Measurements from ENCODE around the gene UBE3D.

UBE3D gene

GRCh38 chr6:82904860-82905259 lies 160.8 kb downstream of the UBE3D start:
- Histone ChIP-seq H3K4me3 (ENCODE audit: insufficient read depth, low read length, poor library complexity, severe bottlenecking) (no peak overlapping the region), H3K36me3 (ENCODE audit: low read length) (no peaks in the 10 kb centered on the region), H2AFZ (ENCODE audit: low read depth, low read length, severe bottlenecking) (no peak overlapping the region), H3K79me2 (ENCODE audit: insufficient read depth, low read length) (no peaks in the 10 kb centered on the region), H3F3A (ENCODE audit: insufficient read depth) (no peaks in the 10 kb centered on the region), H4K20me1 (ENCODE audit: low read depth, low read length) (no peaks in the 10 kb centered on the region), H3K9me2 (replicated peaks; ENCODE audit: insufficient read depth, low read length) (no peaks in the 10 kb centered on the region), H3K4me2 (ENCODE audit: low read depth, low read length, poor library complexity, severe bottlenecking) (no peak overlapping the region), H3K9me3 (ENCODE audit: insufficient read depth, low read length) (no peaks in the 10 kb centered on the region), H3K27me3 (ENCODE audit: low read length) (no peaks in the 10 kb centered on the region), H3K9ac (ENCODE audit: low read length) (no peak overlapping the region), H3K27ac (ENCODE audit: low read depth, low read length) (no peak overlapping the region)
- no peak for TF ChIP-seq EZH2phosphoT487 (conservative IDR thresholded peaks at IDR 0.05; ENCODE audit: low read length)
- TF ChIP-seq, protein P1, sequence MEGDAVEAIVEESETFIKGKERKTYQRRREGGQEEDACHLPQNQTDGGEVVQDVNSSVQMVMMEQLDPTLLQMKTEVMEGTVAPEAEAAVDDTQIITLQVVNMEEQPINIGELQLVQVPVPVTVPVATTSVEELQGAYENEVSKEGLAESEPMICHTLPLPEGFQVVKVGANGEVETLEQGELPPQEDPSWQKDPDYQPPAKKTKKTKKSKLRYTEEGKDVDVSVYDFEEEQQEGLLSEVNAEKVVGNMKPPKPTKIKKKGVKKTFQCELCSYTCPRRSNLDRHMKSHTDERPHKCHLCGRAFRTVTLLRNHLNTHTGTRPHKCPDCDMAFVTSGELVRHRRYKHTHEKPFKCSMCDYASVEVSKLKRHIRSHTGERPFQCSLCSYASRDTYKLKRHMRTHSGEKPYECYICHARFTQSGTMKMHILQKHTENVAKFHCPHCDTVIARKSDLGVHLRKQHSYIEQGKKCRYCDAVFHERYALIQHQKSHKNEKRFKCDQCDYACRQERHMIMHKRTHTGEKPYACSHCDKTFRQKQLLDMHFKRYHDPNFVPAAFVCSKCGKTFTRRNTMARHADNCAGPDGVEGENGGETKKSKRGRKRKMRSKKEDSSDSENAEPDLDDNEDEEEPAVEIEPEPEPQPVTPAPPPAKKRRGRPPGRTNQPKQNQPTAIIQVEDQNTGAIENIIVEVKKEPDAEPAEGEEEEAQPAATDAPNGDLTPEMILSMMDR (IDR thresholded peaks at IDR 0.05; ENCODE audit: insufficient read depth, low read length, poor library complexity, severe bottlenecking), result no peak

DNA sequence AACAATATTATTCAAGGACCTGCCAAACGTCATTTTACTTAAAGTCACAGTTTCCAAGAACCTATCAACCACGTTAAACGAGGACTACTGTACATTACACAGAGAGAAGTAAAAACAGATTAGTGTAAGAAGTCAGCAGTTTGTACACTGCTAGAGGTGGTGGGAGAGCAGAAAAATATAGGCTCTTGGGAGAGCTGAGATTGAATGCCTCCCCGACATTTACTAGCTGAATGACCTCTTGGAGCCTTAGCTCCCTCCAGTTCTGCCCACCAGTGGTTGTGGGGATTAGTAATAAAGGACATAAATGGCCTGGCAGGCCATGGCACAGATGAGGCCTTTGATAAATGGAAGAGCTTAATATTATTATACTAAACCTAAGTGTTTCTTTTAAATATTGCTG lies 161.4 kb downstream of the UBE3D start:
- H3K9me2 ChIP-seq (replicated peaks; ENCODE audit: insufficient read depth, low read length), result no peaks in the 10 kb centered on the region
- H3K9me3 ChIP-seq (ENCODE audit: insufficient read depth, low read length), result no peaks in the 10 kb centered on the region
- H2AFZ ChIP-seq (ENCODE audit: low read depth, low read length, severe bottlenecking), result no peak overlapping the region
- no peaks in the 10 kb centered on the region for H3K36me3 ChIP-seq (ENCODE audit: low read length)
- TF ChIP-seq EZH2phosphoT487 (conservative IDR thresholded peaks at IDR 0.05; ENCODE audit: low read length), result no peak
- TF ChIP-seq, protein P1 (IDR thresholded peaks at IDR 0.05; ENCODE audit: insufficient read depth, low read length, poor library complexity, severe bottlenecking), result no peak
- H4K20me1 ChIP-seq (ENCODE audit: low read depth, low read length), result no peaks in the 10 kb centered on the region
- H3K27me3 ChIP-seq (ENCODE audit: low read length), result no peaks in the 10 kb centered on the region
- H3K27ac ChIP-seq (ENCODE audit: low read depth, low read length), result no peak overlapping the region
- H3F3A ChIP-seq (ENCODE audit: insufficient read depth), result no peaks in the 10 kb centered on the region
- no peak overlapping the region for H3K9ac ChIP-seq (ENCODE audit: low read length)
- H3K4me3 ChIP-seq (ENCODE audit: insufficient read depth, low read length, poor library complexity, severe bottlenecking), result no peak overlapping the region
- no peak overlapping the region for H3K4me2 ChIP-seq (ENCODE audit: low read depth, low read length, poor library complexity, severe bottlenecking)
- no peaks in the 10 kb centered on the region for H3K79me2 ChIP-seq (ENCODE audit: insufficient read depth, low read length)

DNA sequence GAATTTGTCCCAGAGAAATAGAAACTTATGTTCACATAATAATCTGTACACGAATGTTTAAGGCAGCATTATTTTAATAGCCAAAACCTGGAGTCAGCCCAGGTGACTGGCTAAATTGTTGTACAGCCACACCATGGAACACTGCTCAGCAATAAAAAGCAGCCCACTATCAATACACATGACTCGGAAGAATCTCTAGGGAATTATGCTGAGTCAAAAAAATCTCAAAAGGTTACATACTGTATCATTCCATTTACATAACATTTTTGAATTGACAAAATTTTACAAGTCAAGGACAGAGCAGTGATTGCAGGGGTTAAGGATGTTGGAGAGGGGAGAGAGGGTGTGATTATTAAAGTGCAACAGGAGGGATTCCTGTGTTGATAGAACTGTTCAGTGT lies 163.4 kb downstream of the UBE3D start:
- Histone ChIP-seq H3K36me3 (ENCODE audit: low read length) (no peaks in the 10 kb centered on the region), H4K20me1 (ENCODE audit: low read depth, low read length) (no peaks in the 10 kb centered on the region), H3F3A (ENCODE audit: insufficient read depth) (no peaks in the 10 kb centered on the region), H3K9me3 (ENCODE audit: insufficient read depth, low read length) (no peaks in the 10 kb centered on the region), H3K27me3 (ENCODE audit: low read length) (no peaks in the 10 kb centered on the region), H3K9me2 (replicated peaks; ENCODE audit: insufficient read depth, low read length) (no peaks in the 10 kb centered on the region), H2AFZ (ENCODE audit: low read depth, low read length, severe bottlenecking) (no peak overlapping the region), H3K9ac (ENCODE audit: low read length) (no peak overlapping the region), H3K4me3 (ENCODE audit: insufficient read depth, low read length, poor library complexity, severe bottlenecking) (no peak overlapping the region), H3K79me2 (ENCODE audit: insufficient read depth, low read length) (no peaks in the 10 kb centered on the region), H3K27ac (ENCODE audit: low read depth, low read length) (no peak overlapping the region), H3K4me2 (ENCODE audit: low read depth, low read length, poor library complexity, severe bottlenecking) (no peak overlapping the region)
- TF ChIP-seq, protein P1 (IDR thresholded peaks at IDR 0.05; ENCODE audit: insufficient read depth, low read length, poor library complexity, severe bottlenecking), result no peak
- no peak for TF ChIP-seq EZH2phosphoT487 (conservative IDR thresholded peaks at IDR 0.05; ENCODE audit: low read length)
